SK-N-MC (cell line): ENCODE measurements around the gene IDH3A.

ENCODE experiments used
- DNase-seq: peaks from one replicate; pipeline ENCODE4 v3.0.0-alpha.2; 2011; ENCODE audit warnings: low read depth, low spot score
- H3K27ac ChIP-seq: fragments of 200-600 bp; sonication (generic); 2 replicates; pipeline ENCODE4 v1.5.1; 2016; ENCODE audit warnings: mixed run types
- H3K36me3 ChIP-seq: fragments of 200-600 bp; sonication (generic); 2 replicates; pipeline ENCODE4 v1.6.1; 2017; ENCODE audit warnings: antibody characterized with exemption, low read length, mixed read lengths; ENCODE audit not compliant: insufficient read depth
- H3K4me3 ChIP-seq: fragments of 200-600 bp; sonication (generic); 2 replicates; pipeline ENCODE4 v1.5.1; 2016
- H3K9ac ChIP-seq: fragments of 200-600 bp; sonication (generic); 2 replicates; pipeline ENCODE4 v1.8.0; 2017; ENCODE audit warnings: mixed run types, mixed read lengths; ENCODE audit not compliant: insufficient read length
- H3K9me3 ChIP-seq: fragments of 200-600 bp; sonication (generic); 2 replicates; pipeline ENCODE4 v1.6.1; 2017; ENCODE audit warnings: low read depth, mild to moderate bottlenecking, antibody characterized with exemption, low read length, moderate library complexity, mixed read lengths
- EZH2 ChIP-seq: fragments of 200-600 bp; sonication (generic); IDR thresholded peaks from one replicate; pipeline ENCODE4 v1.6.1; 2017; ENCODE audit warnings: antibody characterized with exemption
- FOXP2 ChIP-seq: optimal IDR thresholded peaks from 2 replicates; pipeline ENCODE3; 2011; ENCODE audit warnings: mild to moderate bottlenecking, moderate library complexity; ENCODE audit not compliant: insufficient read depth; ENCODE audit errors: extremely low read length, control extremely low read depth
- POLR2AphosphoS5 ChIP-seq: IDR thresholded peaks from 2 replicates; pipeline ENCODE4 v1.6.1; 2012; ENCODE audit warnings: mild to moderate bottlenecking, low read depth, low read length, borderline replicate concordance

Gene IDH3A

DNA sequence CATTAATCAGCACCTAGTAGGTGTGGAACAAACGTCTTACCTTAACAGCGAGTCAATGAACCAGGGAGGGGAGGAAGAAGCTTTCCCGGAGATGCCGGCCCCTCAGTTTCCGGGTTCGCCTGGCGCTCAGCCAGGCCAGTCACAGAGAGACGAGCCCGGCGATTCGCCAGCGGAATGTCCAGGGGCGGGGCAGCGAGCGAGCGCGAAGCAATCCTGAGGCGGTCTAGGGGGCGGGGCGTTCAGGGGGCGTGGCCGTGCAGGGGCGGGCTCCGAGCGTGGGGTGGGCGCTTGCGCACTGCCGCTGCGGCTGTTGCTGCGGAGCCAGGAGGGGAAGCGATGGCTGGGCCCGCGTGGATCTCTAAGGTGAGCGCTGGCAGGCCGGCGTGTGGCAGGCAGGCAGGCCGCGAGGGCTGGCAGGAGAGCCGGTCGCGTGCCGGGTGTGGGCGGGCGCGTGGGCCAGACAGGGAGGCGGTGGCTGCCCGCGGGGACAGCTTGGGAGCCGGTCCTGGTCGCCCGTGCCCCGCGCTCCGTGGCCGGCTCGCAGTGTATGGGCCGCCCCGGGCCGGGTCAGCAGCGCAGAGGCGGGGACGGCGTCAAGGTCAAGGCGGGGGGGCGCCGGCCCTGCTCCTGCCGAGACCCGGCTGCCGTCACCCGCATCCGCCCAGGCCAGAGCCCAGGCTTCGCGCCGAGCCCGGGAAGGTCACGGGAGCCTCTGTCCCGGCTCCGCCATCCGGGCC lies at the start of gene IDH3A:
IDH3A (plus strand) TSS at position 295 of the 737 bp plus-strand sequence; CDS start at position 337, 42 bp downstream.
- H3K27ac ChIP-seq: no peak within 1 kb of the TSS
- H3K9ac ChIP-seq: peak within 1 kb of the TSS; percentile 83
- DNase-seq: peak; percentile 57
- H3K36me3 ChIP-seq: no peaks in the 10 kb centered on the region
- peak within 1 kb of the TSS; percentile 86 for H3K4me3 ChIP-seq
- TF ChIP-seq FOXP2: no peak
- TF ChIP-seq POLR2AphosphoS5: peak; percentile 94
- no peaks in the 10 kb centered on the region for H3K9me3 ChIP-seq

DNA sequence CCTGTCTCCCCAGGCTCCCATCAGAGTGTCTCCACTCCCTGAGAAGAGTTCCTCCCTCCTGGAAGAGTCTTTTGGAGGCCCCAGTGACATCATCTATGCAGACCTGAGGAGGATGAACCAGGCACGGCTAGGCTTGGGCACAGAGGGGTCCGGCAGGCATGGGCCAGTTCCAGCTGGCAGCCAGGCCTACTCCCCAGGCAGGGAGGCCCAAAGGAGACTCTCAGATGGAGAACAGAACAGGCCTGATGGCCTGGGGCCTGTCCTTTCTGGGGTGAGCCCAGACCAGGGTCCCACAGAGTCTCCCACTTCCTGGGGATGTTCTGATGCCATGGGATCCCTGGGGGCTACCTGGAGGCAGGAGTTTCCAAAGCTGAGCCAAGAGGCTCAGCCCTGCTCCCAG lies 48.3 kb upstream of the IDH3A start:
- no peak for TF ChIP-seq FOXP2
- no peak for TF ChIP-seq EZH2
- TF ChIP-seq POLR2AphosphoS5: no peak
- DNase-seq: no peak
- H3K4me3 ChIP-seq: no peak overlapping the region
- no peak overlapping the region for H3K27ac ChIP-seq
- H3K9me3 ChIP-seq: no peaks in the 10 kb centered on the region
- no peaks in the 10 kb centered on the region for H3K36me3 ChIP-seq
- no peak overlapping the region for H3K9ac ChIP-seq

DNA sequence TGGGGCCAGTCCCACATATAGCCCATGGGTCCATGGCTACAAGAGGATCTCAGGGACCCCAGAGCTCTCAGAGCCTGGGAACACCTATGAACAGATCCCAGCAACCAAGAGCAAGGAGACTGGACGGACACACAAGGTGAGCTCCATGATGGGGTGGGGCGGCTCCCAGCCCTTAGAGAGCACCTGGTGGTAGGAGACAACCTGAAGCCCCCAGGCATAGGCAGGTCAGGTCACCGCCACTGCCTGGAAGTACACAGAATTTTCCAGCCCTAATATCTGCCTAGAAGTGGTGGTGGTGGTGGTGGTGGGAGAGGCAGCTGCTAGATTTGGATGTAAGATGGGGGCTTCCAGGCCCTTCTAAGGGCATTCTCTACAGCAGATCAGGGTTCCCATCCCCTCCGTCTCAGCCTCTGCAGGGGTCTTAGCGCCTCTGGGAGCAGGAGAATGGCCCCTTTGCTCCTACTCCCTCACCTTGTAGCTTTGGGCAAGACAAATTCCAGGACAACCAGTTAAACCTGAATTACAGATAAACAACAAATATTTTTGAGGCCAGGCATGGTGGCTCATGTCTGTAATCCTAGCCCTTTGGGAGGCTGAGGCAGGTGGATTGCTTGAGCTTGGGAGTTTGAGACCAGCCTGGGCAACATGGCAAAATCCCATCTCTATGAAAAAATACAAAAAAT lies 47.6 kb upstream of the IDH3A start:
- TF ChIP-seq EZH2 (no peak), POLR2AphosphoS5 (no peak), FOXP2 (no peak)
- Histone ChIP-seq H3K4me3 (no peak overlapping the region), H3K27ac (no peak overlapping the region), H3K9me3 (no peaks in the 10 kb centered on the region), H3K36me3 (no peaks in the 10 kb centered on the region), H3K9ac (no peak overlapping the region)
- DNase-seq: no peak

DNA sequence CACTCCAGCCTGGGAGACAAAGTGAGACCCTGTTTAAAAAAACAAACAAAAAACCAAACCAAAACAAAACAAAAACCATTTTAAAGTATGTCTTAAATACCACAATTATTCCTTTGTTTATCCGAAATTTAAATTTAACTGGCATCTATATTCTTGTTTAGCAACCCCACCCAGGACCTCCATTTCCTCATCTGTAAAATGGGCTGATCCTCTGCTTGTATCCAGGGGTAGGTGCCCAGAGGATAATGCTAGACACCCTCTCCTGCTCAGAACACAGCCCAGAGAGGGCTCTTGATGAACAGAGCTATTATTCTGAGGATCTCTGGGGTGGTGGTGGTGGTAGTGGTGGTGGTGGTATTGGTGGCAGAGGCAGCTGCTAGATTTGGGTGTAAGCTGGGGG lies 47.0 kb upstream of the IDH3A start:
- Histone ChIP-seq H3K36me3 (no peaks in the 10 kb centered on the region), H3K27ac (no peak overlapping the region), H3K4me3 (no peak overlapping the region), H3K9me3 (no peaks in the 10 kb centered on the region), H3K9ac (no peak overlapping the region)
- DNase-seq: no peak
- TF ChIP-seq FOXP2 (no peak), EZH2 (no peak), POLR2AphosphoS5 (no peak)

DNA sequence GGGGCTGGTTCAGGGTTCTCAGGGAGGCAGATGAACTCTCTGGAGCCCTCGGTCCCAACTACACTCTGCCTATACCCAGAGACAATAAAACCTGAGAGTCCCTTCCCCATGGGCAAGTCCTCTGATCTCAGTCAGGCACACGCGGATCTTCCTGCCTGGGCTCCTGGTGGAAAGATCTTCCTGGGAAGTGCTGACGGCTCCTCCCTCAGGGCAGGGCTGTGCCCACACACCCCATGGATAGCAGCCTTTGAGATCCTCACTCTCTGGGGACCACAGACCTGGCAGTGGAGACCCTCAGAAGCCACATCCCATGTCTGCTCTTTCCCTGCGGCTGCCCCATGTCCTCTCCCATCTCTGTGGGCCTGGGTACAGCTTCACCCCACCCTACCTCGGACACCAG lies 46.4 kb upstream of the IDH3A start:
- H3K27ac ChIP-seq: no peak overlapping the region
- H3K9ac ChIP-seq: no peak overlapping the region
- no peak overlapping the region for H3K4me3 ChIP-seq
- H3K9me3 ChIP-seq: no peaks in the 10 kb centered on the region
- H3K36me3 ChIP-seq: no peaks in the 10 kb centered on the region
- no peak for DNase-seq
- TF ChIP-seq EZH2 (no peak), FOXP2 (no peak), POLR2AphosphoS5 (no peak)

DNA sequence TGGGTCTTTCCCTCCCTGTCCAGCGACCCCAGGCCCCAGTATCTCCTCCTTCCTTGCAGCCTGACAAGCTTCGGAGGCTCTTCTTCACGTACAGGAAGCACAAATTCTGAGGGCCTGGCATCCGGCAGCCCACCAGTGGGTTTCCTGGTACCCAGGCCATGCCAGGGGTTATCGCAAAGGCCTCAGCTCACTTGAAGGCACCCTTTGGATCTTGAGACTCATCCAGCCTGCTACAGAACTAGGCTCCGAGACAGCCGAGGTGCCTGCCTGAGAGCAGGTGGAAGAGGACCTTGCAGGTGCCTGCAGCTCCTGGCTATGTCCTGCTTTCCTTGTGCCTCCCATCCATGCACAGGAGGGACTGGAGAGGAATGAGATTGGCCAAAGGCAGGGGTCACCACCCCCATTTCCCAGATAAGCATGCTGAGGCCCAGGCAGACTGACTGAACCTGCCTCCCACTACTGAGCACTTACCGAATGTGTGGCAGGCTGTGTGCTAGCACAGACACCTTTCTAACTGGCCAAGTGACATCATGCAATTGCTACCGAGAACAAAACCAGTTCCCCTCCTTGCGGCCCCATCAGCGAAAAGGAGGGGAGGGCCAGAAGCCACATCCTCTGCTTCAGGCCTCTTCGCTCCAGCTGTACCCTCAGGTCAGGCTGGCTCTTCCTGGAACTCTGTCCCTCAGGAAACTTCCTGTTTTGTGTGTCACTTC lies 45.6 kb upstream of the IDH3A start:
- no peak overlapping the region for H3K27ac ChIP-seq
- H3K9ac ChIP-seq: no peak overlapping the region
- DNase-seq: no peak

DNA sequence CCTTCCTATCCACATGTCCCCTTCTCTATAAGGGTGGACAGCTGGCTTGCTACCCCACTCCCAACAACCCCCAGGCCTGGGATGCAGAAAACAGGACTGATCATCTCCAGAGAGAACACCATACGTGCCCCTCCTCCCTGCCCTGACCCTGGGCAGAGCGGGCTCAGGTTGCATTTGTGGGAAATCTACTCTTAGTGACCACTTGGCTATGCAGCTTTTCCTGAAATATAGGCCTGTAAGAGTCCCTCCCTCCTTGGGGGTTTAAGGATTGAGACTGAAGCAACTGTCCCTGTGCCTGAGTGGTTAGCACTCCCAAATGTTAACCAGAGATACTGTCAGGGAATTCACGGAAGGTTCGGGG lies 45.1 kb upstream of the IDH3A start:
- H3K36me3 ChIP-seq: no peaks in the 10 kb centered on the region
- no peak for TF ChIP-seq FOXP2
- TF ChIP-seq EZH2: no peak
- no peak for TF ChIP-seq POLR2AphosphoS5
- no peak overlapping the region for H3K27ac ChIP-seq
- no peak for DNase-seq
- H3K9ac ChIP-seq: no peak overlapping the region
- H3K9me3 ChIP-seq: no peaks in the 10 kb centered on the region
- no peak overlapping the region for H3K4me3 ChIP-seq

More for the DNA sequence above, 45.6 kb upstream of the IDH3A start:
- H3K9me3 ChIP-seq: no peaks in the 10 kb centered on the region
- H3K4me3 ChIP-seq: no peak overlapping the region
- no peak for TF ChIP-seq POLR2AphosphoS5
- TF ChIP-seq FOXP2: no peak
- TF ChIP-seq EZH2: no peak
- H3K36me3 ChIP-seq: no peaks in the 10 kb centered on the region

DNA sequence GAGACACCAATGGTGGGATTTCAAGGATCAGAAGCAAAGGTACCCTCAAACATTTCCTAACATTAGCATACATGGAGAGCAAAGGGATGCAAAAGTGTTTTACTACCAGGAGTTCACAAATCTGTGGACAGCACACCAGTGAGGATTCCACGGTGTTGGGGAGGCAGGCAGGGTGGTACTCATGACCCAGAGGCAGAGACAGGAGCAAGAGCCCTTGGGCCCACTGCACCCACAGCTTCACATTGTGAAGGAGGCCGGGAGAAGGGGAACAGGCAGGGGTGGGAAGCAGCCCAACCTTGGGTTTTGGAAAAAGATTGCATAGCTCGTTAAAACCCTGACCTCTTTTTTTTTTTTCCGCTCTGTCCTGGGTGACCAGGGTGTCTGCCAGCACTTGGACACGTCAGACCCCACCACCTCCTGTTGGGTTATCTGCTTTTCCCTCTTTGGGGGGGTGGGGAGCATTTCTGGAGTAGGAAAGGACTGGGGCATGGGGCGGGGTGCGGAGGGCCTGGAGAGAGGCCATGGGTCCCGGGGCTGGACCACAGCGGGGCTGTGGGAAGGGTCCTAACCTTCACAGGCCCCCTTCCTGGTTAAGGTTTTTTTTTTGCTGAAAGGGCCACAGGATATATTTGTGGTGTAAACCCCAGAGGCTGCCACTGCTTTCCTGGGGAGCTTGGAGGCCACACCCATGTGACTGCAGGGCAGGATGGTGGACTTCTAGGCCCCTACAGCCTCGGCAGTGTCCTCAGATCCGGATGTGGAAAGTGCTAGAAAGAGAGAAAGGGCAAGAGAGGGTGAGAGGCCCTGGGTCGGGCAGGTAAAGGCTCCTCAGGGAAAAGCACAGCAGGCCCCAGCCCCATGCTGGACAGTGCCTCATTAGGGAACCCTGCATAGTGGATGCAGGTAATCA lies 44.3 kb upstream of the IDH3A start:
- H3K9me3 ChIP-seq: no peaks in the 10 kb centered on the region
- no peak overlapping the region for H3K9ac ChIP-seq
- no peaks in the 10 kb centered on the region for H3K36me3 ChIP-seq
- DNase-seq: no peak
- no peak overlapping the region for H3K27ac ChIP-seq
- H3K4me3 ChIP-seq: no peak overlapping the region
- TF ChIP-seq EZH2 (no peak), POLR2AphosphoS5 (no peak), FOXP2 (no peak)
